Fibroblast of villous mesenchyme (primary cell): ENCODE measurements around the gene GALNT14. TPM values are rescaled to one million over a fixed set of nuclear protein-coding genes. Genes with fewer than 3 reads are reported as not detected.

Source experiments
- DNase-seq: peaks from one replicate; pipeline ENCODE4 v3.0.0-alpha.2; 2010; ENCODE audit warnings: low read depth
- H3K4me3 ChIP-seq: 2 replicates; pipeline ENCODE4 v1.5.1; 2011; ENCODE audit warnings: low read depth, mild to moderate bottlenecking, low read length
- total RNA-seq: library from RNA; depleted of rRNA; stranded (reverse); fragments of >200 nt; gene quantifications from 2 replicates; pipeline ENCODE4 v1.2.3, GENCODE V29; 2012
- TF ChIP-seq, protein P1 (sequence below): IDR thresholded peaks from 2 replicates; pipeline ENCODE4 v1.5.1; 2012; ENCODE audit warnings: low read depth, mild to moderate bottlenecking, low read length; ENCODE audit not compliant: insufficient read depth

GALNT14 gene
- total RNA-seq, 1 donor: under 0.01 TPM

DNA sequence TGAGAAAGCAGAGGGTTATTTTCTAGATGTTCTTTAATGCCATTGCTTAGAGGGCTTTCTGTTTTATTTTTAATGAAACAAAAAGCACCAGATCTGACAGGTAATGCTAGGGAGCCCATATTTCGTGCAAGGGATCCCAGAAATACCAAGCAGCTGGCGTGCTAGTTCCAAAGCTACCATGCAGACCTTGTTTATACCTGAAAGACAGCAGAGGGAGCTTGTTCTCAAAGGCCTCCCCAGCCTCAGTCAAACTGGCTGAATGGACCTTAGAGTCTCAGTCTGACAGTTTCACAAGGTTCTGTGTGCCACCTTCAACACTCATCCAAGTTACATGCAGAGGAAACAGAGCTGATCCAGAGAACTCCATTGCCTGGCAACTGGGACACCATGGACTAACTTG, 48.6 kb downstream of the GALNT14 start:
- H3K4me3 ChIP-seq: no peak overlapping the region

DNA sequence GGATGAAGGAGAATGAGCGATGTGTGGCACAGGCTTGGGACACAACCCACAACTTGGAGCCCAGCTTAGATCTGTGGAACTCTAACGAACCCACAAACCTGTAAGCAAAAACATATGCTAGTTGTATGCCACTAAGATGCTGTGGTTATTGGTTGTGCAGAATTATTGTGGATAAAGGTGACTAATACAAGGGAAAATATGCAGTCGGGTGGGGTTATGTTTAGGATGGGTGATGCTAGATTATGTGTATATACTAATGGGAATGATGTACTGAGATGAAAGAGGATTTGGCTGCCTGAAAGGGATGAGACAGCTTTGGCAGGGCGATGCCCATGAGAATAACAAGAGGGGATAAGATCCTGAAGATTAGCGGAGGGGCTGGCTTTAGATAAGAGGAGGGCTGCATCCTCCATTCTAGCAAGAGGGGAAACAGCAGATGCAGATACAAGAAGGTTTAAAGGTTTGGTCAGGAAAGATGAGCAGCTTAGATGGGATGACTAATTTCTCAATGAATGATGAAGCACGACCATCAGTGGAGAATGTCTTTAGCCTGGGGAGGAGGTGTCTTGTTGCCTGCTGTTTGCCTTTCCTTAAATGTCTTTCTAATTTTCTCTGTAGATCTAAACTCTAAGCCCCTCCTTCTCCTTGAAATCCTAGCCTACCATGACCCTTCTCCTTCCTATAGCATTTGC, 49.6 kb downstream of the GALNT14 start:
- DNase-seq: no peak

More for the DNA sequence above, 48.6 kb downstream of the GALNT14 start:
- no peak for DNase-seq
- TF ChIP-seq, protein P1, sequence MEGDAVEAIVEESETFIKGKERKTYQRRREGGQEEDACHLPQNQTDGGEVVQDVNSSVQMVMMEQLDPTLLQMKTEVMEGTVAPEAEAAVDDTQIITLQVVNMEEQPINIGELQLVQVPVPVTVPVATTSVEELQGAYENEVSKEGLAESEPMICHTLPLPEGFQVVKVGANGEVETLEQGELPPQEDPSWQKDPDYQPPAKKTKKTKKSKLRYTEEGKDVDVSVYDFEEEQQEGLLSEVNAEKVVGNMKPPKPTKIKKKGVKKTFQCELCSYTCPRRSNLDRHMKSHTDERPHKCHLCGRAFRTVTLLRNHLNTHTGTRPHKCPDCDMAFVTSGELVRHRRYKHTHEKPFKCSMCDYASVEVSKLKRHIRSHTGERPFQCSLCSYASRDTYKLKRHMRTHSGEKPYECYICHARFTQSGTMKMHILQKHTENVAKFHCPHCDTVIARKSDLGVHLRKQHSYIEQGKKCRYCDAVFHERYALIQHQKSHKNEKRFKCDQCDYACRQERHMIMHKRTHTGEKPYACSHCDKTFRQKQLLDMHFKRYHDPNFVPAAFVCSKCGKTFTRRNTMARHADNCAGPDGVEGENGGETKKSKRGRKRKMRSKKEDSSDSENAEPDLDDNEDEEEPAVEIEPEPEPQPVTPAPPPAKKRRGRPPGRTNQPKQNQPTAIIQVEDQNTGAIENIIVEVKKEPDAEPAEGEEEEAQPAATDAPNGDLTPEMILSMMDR: no peak

DNA sequence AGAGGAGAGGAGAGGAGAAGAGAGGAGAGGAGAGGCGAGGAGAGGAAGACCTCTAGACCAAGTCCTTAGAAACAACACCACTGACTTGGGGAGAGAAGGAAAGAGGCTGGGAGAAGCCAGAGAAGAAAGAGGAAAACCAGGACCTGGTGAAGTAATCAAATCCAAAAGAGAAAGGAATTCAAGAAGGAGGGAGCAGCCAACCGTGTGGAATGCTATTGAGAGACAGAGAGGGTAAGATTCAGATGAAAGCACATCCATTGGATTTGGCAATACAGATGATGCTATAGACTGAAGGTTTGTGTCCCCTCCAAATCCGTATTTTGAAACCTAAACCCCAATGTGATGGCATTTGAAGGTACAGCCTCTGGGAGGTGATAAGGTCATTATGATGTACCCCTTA, 50.7 kb downstream of the GALNT14 start:
- TF ChIP-seq, protein P1: no peak
- no peak overlapping the region for H3K4me3 ChIP-seq
- DNase-seq: no peak

More for the DNA sequence above, 49.6 kb downstream of the GALNT14 start:
- no peak overlapping the region for H3K4me3 ChIP-seq
- TF ChIP-seq, protein P1: no peak

DNA sequence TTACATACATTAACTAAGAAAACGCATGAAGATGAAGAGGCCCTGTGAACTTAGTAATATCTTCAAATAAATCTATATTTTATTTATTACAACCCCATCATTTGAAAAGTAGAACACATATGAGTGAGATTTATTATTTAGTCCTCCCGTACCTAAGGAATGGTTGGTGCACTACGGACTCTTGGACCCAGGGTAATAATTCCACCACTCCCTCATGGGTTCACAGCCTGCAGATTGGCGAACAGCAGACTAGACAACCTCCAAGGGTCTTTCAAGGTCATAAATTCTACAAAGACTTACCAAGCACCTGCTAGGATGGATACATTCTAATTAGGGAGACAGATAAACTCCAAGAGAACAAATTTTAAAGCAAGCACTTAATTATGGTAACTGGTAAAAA, 51.6 kb downstream of the GALNT14 start:
- H3K4me3 ChIP-seq: no peak overlapping the region
- DNase-seq: no peak
- TF ChIP-seq, protein P1: no peak

DNA sequence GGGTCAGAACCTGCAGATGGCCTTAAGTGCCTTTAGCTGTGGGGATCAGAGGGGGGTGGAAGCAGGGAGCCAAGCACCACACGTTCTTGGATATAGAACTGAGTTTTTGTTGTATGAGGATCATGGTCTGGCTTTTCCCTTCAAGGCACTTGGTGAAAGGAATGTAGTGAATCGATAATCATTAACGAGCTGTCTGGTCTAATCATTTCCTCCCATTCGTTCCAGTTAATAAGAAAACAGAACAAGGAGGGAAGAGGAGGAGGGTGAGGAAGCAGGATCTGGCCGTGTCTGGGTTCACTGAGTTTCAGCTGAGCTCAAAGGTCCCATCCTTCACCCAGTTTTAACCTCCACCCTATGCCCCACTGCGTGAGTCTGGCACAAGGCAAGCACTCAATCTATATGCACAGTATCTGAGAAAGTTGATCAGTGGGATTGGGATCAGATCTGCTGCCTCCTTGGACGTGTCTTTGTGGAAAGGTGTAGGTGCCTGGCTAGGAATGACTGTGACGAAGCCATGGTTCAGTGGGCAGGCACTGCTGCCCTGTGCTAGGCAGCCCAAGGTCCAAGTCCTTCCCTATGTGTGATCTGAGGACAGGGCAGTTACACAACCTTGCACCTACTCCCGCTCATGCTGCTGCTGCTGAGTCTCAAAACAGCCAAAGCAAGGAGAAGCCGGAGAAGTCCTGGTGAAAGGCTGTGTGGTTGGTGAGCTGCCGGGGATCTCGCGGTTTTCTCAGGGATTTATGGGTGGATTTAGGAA, 54.8 kb downstream of the GALNT14 start:
- H3K4me3 ChIP-seq: no peak overlapping the region
- no peak for DNase-seq
- TF ChIP-seq, protein P1: no peak

DNA sequence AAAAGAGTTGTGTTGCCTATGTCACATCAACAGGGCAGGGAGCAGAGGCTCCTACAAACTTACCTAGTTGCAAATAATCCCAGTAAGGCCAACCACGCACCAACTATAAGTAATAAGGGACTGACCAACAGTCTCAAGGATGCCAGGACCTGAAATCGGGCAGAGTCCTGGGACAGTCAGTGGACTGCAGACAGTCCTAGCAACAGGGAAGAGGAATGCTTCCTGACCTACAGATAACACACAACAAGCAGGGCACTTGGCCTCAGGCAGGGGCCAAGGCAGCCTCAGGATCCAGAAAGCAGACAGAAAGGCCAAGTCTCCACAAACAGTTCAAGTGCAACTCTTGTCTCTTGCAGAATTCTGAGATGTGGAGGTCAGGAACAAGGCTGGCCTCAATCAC, 56.2 kb downstream of the GALNT14 start:
- H3K4me3 ChIP-seq: no peak overlapping the region
- TF ChIP-seq, protein P1: no peak
- no peak for DNase-seq

DNA sequence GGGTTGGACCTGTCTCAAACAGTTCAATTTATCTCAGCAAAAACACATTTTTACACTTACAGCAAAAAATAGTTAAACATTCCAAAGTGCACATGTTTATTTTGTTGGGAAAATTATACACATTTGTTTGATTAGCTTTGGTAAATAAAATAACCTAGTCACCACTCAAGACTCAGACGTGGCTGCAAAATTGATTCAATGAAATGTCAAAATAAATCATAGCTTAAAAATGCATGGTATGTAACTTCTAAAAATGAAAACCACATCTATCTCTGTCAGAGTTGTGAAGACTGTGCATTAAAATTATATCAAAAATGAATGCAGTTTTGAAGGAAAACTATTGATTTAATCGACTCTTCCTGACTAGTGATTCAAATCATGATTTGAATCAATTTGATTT, 56.7 kb downstream of the GALNT14 start:
- TF ChIP-seq, protein P1: no peak
- H3K4me3 ChIP-seq: no peak overlapping the region
- no peak for DNase-seq
